GM12878 (cell line): Measurements from ENCODE around the gene SLC1A5. TPM values are rescaled to one million over a fixed set of nuclear protein-coding genes. Genes with fewer than 3 reads are reported as not detected.

ENCODE experiments used
- ATAC-seq: fragments of 200-7000 bp; cut with Tn5 transposase; 3 replicates; pipeline ENCODE4 v1.9.1; 2020; ENCODE audit warnings: mild to moderate bottlenecking, moderate library complexity
- BruUV-seq: library from RNA; stranded (reverse); fragments of 400-500 nt; replicated peaks from 2 replicates; lab custom pipeline; 2021; lab: Mats Ljungman, UMichigan
- CTCF ChIA-PET: fragments of 300-600 bp; sonication (Branson Sonifier 250); formaldehyde crosslinking; extraction: SDS; loops from one replicate; lab custom pipeline; 2021; ENCODE audit warnings: inconsistent platforms; lab: Yijun Ruan, JAX
- POLR2A ChIA-PET: fragments of 350-600 bp; formaldehyde crosslinking; extraction: SDS; loops from one replicate; lab custom pipeline; 2021; ENCODE audit warnings: inconsistent platforms; lab: Charles Lee
- RAD21 ChIA-PET: fragments of 300-600 bp; sonication (Branson Sonifier 250); formaldehyde crosslinking; loops from one replicate; lab custom pipeline; 2023; ENCODE audit warnings: antibody characterized with exemption; ENCODE audit not compliant: unreplicated experiment; lab: Charles Lee
- SMC1A ChIA-PET: fragments of 300-600 bp; sonication (Branson Sonifier 250); formaldehyde crosslinking; loops from one replicate; lab custom pipeline; 2023; ENCODE audit not compliant: unreplicated experiment, uncharacterized antibody; lab: Charles Lee
- DNase-seq: peaks from one replicate; pipeline ENCODE4 v3.0.0-alpha.2; 2011; ENCODE audit warnings: low read depth, low spot score
- FAIRE-seq: peaks from 3 replicates; lab custom pipeline; 2011; peaks lifted over from hg19 to GRCh38; lab: Jason Lieb, UNC
- H2AFZ ChIP-seq: 2 replicates; pipeline ENCODE4 v1.6.0; 2011; ENCODE audit warnings: low read depth, low read length, control low read depth; ENCODE audit not compliant: control insufficient read depth
- H3K27ac ChIP-seq: 2 replicates; pipeline ENCODE4 v1.5.1; 2011; ENCODE audit warnings: control low read depth; ENCODE audit not compliant: control insufficient read depth, insufficient read depth
- H3K27me3 ChIP-seq, 2 experiments: replicated peaks in 1 of 2; 2 replicates each; pipeline versions ENCODE4 v1.6.0 to v1.6.1; 2011; ENCODE audit warnings: low read length in 1 of 2; ENCODE audit not compliant: control insufficient read depth in 2 of 2, insufficient read depth in 2 of 2
- H3K36me3 ChIP-seq, 2 experiments: 2 replicates each; pipeline ENCODE4 v1.5.1; 2011; ENCODE audit warnings: low read length in 1 of 2; ENCODE audit not compliant: control insufficient read depth in 2 of 2, insufficient read depth in 2 of 2
- H3K4me1 ChIP-seq: 2 replicates; pipeline ENCODE4 v1.6.1; 2011; ENCODE audit warnings: mild to moderate bottlenecking, low read length, moderate library complexity, mixed read lengths; ENCODE audit not compliant: control insufficient read depth, insufficient read depth
- H3K4me2 ChIP-seq: 2 replicates; pipeline ENCODE4 v1.6.0; 2011; ENCODE audit warnings: control low read depth; ENCODE audit not compliant: control insufficient read depth, insufficient read depth
- H3K4me3 ChIP-seq: fragments of 200-600 bp; sonication (generic); 2 replicates; pipeline ENCODE4 v1.5.1; 2016
- H3K79me2 ChIP-seq: 2 replicates; pipeline ENCODE4 v1.6.0; 2011; ENCODE audit warnings: low read length; ENCODE audit not compliant: control insufficient read depth, insufficient read depth
- H3K9ac ChIP-seq: 2 replicates; pipeline ENCODE4 v1.8.0; 2011; ENCODE audit warnings: low read length, control low read depth, mixed read lengths; ENCODE audit not compliant: control insufficient read depth, insufficient read depth
- H3K9me3 ChIP-seq: replicated peaks from 3 replicates; pipeline ENCODE4 v1.5.1; 2011; ENCODE audit warnings: mild to moderate bottlenecking, low read length; ENCODE audit not compliant: control insufficient read depth, insufficient read depth
- H4K20me1 ChIP-seq: 2 replicates; pipeline ENCODE4 v1.6.0; 2011; ENCODE audit not compliant: control insufficient read depth, insufficient read depth
- BACH1 ChIP-seq: fragments of 450-650 bp; IDR thresholded peaks from 2 replicates; pipeline ENCODE4 v1.6.1; 2017; ENCODE audit warnings: mild to moderate bottlenecking, borderline replicate concordance
- BCL11A ChIP-seq: IDR thresholded peaks from 2 replicates; pipeline ENCODE4 v1.6.1; 2011; ENCODE audit warnings: low read depth, low read length
- GATAD2B ChIP-seq: fragments of 450-650 bp; conservative IDR thresholded peaks from 2 replicates; pipeline ENCODE4 v1.6.1; 2017; ENCODE audit warnings: low read depth, mild to moderate bottlenecking, moderate library complexity
- KDM1A ChIP-seq: fragments of 200-600 bp; sonication (generic); IDR thresholded peaks from 2 replicates; pipeline ENCODE4 v1.6.1; 2016; ENCODE audit warnings: borderline replicate concordance
- MTA2 ChIP-seq: fragments of 450-650 bp; IDR thresholded peaks from 2 replicates; pipeline ENCODE4 v1.6.1; 2016; ENCODE audit warnings: low read depth, mild to moderate bottlenecking, moderate library complexity
- RCOR1 ChIP-seq: conservative IDR thresholded peaks from 2 replicates; pipeline ENCODE4 v1.6.1; 2012; ENCODE audit warnings: low read depth, low read length, improper control_type of control experiment
- SMARCA5 ChIP-seq: fragments of 450-650 bp; IDR thresholded peaks from 2 replicates; pipeline ENCODE4 v1.6.1; 2017; ENCODE audit warnings: mild to moderate bottlenecking
- SRF ChIP-seq, 2 experiments: IDR thresholded peaks; 2 replicates each; pipeline ENCODE4 v1.6.1; 2011; ENCODE audit warnings: low read depth in 2 of 2, low read length in 2 of 2, mild to moderate bottlenecking in 1 of 2, moderate library complexity in 1 of 2
- WRNIP1 ChIP-seq: IDR thresholded peaks from 2 replicates; pipeline ENCODE4 v1.6.1; 2011; ENCODE audit warnings: low read depth, low read length, improper control_type of control experiment, borderline replicate concordance
- ZBTB40 ChIP-seq: fragments of 450-650 bp; IDR thresholded peaks from 2 replicates; pipeline ENCODE4 v1.6.1; 2016; ENCODE audit warnings: mild to moderate bottlenecking, moderate library complexity, borderline replicate concordance
- WGBS: methylation state at CpG from one replicate; pipeline ENCODE4 v1.1.6; 2016; ENCODE audit warnings: low lambda C conversion rate; ENCODE audit not compliant: insufficient replicate concordance, insufficient coverage; ENCODE audit errors: missing lambda C conversion rate; 5-methylcytosine and 5-hydroxymethylcytosine counted together
- in situ Hi-C: fragments of 300-500 bp; cut with MboI; formaldehyde crosslinking; loops from 9 replicates; pipeline ENCODE4 v1.14.3; 2018; ENCODE audit warnings: mixed read lengths
- intact Hi-C: fragments of 100-400 bp; cut with micrococcal nuclease; formaldehyde crosslinking; loops from one replicate; pipeline ENCODE4 v1.14.2; 2022; ENCODE audit not compliant: unreplicated experiment
- polyA plus RNA-seq, 11 experiments: library from polyadenylated mRNA; depleted of rRNA in 4 of 11; unstranded in 6 of 11; stranded (reverse) in 5 of 11; fragments of >200 nt; fragmentation: Nextera tagmentation in 4 of 11; fragmentation: Illumina TruSeq in 1 of 11; extraction: Ambion mirVana in 4 of 11; extraction: Trizol in 1 of 11; gene quantifications; 1 replicate in 1 of 11; 2 replicates in 10 of 11; pipeline versions ENCODE4 v1.2.1 to v1.2.3, GENCODE V29; 2011 to 2016; ENCODE audit warnings: inconsistent platforms in 2 of 11, missing spikeins in 2 of 11, low read depth in 1 of 11
- total RNA-seq, 4 experiments: library from RNA; depleted of rRNA in 3 of 4; stranded (reverse); fragments of >200 nt in 3 of 4; fragmentation: Illumina TruSeq in 1 of 4; extraction: Trizol in 1 of 4; gene quantifications; 2 replicates each; pipeline versions ENCODE4 v1.2.1 to v1.2.3, GENCODE V29; 2013 to 2021
- TF ChIP-seq, protein P1 (sequence below): IDR thresholded peaks from 2 replicates; pipeline ENCODE4 v1.6.1; 2011; ENCODE audit warnings: borderline replicate concordance, low read depth, mild to moderate bottlenecking, moderate library complexity, low read length; ENCODE audit not compliant: insufficient read depth, poor library complexity, severe bottlenecking

SLC1A5 gene
- total and polyA plus RNA-seq, 10 of the 15 experiments (the other 5 are each of a cell fraction or from before 2014, with no cell fraction given) = 9.1 to 129 (median 60.9) TPM

GRCh38 chr19:46745521-46746280, 42.7 kb downstream of the SLC1A5 start, which contains the start of gene FKRP:
FKRP (plus strand) TSS chr19:46746057; CDS start chr19:46755451, 9,394 bp downstream.
- FAIRE-seq = no peak
- TF ChIP-seq BCL11A (no peak), SRF (IDR thresholded peaks at IDR 0.05; ENCODE audit: low read depth in 2 of 2, low read length in 2 of 2) (no peak), SMARCA5 (no peak), GATAD2B (0 out of 2 replicates have a peak, but pooled peaks have one; percentile 66), MTA2 (0 out of 2 replicates have a peak, but pooled peaks have one; percentile 26), WRNIP1 (no peak), RCOR1 (no peak), KDM1A (no peak), BACH1 (peak; percentile 13), ZBTB40 (0 out of 2 replicates have a peak, but pooled peaks have one; percentile 13)
- TF ChIP-seq, protein P1, sequence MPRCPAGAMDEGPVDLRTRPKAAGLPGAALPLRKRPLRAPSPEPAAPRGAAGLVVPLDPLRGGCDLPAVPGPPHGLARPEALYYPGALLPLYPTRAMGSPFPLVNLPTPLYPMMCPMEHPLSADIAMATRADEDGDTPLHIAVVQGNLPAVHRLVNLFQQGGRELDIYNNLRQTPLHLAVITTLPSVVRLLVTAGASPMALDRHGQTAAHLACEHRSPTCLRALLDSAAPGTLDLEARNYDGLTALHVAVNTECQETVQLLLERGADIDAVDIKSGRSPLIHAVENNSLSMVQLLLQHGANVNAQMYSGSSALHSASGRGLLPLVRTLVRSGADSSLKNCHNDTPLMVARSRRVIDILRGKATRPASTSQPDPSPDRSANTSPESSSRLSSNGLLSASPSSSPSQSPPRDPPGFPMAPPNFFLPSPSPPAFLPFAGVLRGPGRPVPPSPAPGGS = no peak

More at GRCh38 chr19:46745521-46746280, 42.7 kb downstream of the SLC1A5 start, which contains the start of gene FKRP:
- Histone ChIP-seq H3K9ac (peak within 1 kb of the TSS; percentile 91), H3K36me3 (peaks cover 3 to 6% of the 10 kb centered on the region in 2 experiments; a peak in 3 of 4 replicates), H3K27me3 (no peaks in the 10 kb centered on the region), H3K4me1 (peaks cover 21% of the 10 kb centered on the region), H3K79me2 (peaks cover 60% of the 10 kb centered on the region), H2AFZ (peak within 1 kb of the TSS; percentile 76), H3K4me2 (peak within 1 kb of the TSS; percentile 88), H3K9me3 (no peaks in the 10 kb centered on the region), H4K20me1 (peaks cover 5% of the 10 kb centered on the region), H3K4me3 (peak within 1 kb of the TSS; percentile 100), H3K27ac (peak within 1 kb of the TSS; percentile 83)
- SMC1A ChIA-PET = interaction anchor here (1.2 kb wide), 1 partner anchor 12 kb away, joined by 3 read pairs; no protein-coding TSS in a partner anchor
- BruUV-seq = no TSS peak
- CTCF ChIA-PET = interaction anchor here (0.9 to 4.5 kb wide), 6 partner anchors 8 to 134 kb away, joined by 3 to 24 read pairs (median 7); partner anchors contain the start of gene DACT3
- RAD21 ChIA-PET = interaction anchor here (1.2 to 1.9 kb wide), 4 partner anchors 28 to 145 kb away, joined by 4 to 9 read pairs (median 6); partner anchors contain the start of genes CALM3 and DACT3
- intact Hi-C loops = no loop called here
- POLR2A ChIA-PET = interaction anchor here (0.5 to 1.1 kb wide), 3 partner anchors 42 to 211 kb away, joined by 3 to 7 read pairs (median 4); partner anchors contain the start of gene SLC1A5
- 2% methylated on average over 30 of the region's 68 CpGs for WGBS
- in situ Hi-C loops = no loop called here
- peak; percentile 55 for ATAC-seq
- DNase-seq = no peak
